Activated B cell treated with CpG ODN at 0.5 μM for 24 hours (primary cell): ENCODE results near the gene DEPDC5. TPM values are rescaled to one million over a fixed set of nuclear protein-coding genes. Genes with fewer than 3 reads are reported as not detected.

Experiments used
- ATAC-seq: fragments of 200-7000 bp; cut with Tn5 transposase; one replicate; pipeline ENCODE4 v1.10.0; 2021; ENCODE audit warnings: low read depth, mild to moderate bottlenecking, moderate library complexity
- CTCF ChIA-PET: fragments of 350-600 bp; sonication (Branson Sonifier 250); formaldehyde crosslinking; loops from one replicate; lab custom pipeline; 2021; ENCODE audit warnings: antibody characterized with exemption; lab: Charles Lee
- POLR2A ChIA-PET: fragments of 350-600 bp; sonication (Branson Sonifier 250); formaldehyde crosslinking; loops from one replicate; lab custom pipeline; 2021; ENCODE audit warnings: antibody characterized with exemption; lab: Charles Lee
- DNase-seq: peaks from one replicate; pipeline ENCODE4 v3.0.0; 2022
- H3K27ac Mint-ChIP-seq: one replicate; pipeline ENCODE4 v1.8.0; 2020; ENCODE audit warnings: mixed read lengths
- H3K27me3 Mint-ChIP-seq: one replicate; pipeline ENCODE4 v1.8.0; 2021; ENCODE audit warnings: mixed read lengths
- H3K36me3 Mint-ChIP-seq: one replicate; pipeline ENCODE4 v1.8.0; 2021; ENCODE audit warnings: low read depth, mixed read lengths
- H3K4me1 Mint-ChIP-seq: one replicate; pipeline ENCODE4 v1.8.0; 2021; ENCODE audit warnings: mixed read lengths
- H3K4me3 Mint-ChIP-seq: one replicate; pipeline ENCODE4 v1.8.0; 2020; ENCODE audit warnings: mild to moderate bottlenecking, mixed read lengths
- H3K9me3 Mint-ChIP-seq: one replicate; pipeline ENCODE4 v1.8.0; 2020; ENCODE audit warnings: mixed read lengths
- intact Hi-C: fragments of 100-400 bp; cut with micrococcal nuclease; formaldehyde crosslinking; loops from one replicate; pipeline ENCODE4 v1.15.1; 2024
- total RNA-seq: library from RNA; stranded (reverse); gene quantifications from 2 replicates; pipeline ENCODE4 v1.2.3, GENCODE V29; 2022
- TF ChIP-seq, protein P1 (sequence below): fragments of 200-600 bp; IDR thresholded peaks from one replicate; pipeline ENCODE4 v1.8.0; 2022; ENCODE audit warnings: antibody characterized with exemption, mild to moderate bottlenecking

Gene DEPDC5
- total RNA-seq, 1 donor from 2014 or later: 79.1 TPM

DNA sequence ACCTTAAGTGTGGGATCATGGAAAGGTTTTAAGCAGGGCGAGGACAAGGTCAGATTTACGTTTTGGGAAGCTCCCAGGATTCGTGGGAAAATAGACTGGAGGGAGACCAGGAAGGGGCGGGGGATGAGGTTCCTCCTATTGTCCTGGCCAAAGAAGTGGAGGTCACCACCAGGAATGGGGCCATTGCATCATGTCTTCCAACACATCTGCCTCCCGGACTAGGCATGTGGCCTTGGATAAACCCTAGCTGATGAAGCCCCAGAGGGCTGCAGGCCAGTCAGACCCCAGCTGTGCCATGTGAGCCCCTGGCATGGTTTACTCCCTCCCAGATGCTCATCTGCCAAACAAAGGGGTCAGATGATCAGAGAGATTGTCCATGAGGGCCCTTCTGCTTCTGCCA, 179.0 kb downstream of the DEPDC5 start:
- Mint-ChIP-seq H3K27ac (no peak overlapping the region), H3K36me3 (no peaks in the 10 kb centered on the region), H3K9me3 (no peaks in the 10 kb centered on the region), H3K27me3 (peaks cover 3% of the 10 kb centered on the region), H3K4me3 (no peak overlapping the region), H3K4me1 (no peaks in the 10 kb centered on the region)
- DNase-seq (no peak), ATAC-seq (no peak)
- POLR2A ChIA-PET: no interaction called here
- TF ChIP-seq, protein P1, sequence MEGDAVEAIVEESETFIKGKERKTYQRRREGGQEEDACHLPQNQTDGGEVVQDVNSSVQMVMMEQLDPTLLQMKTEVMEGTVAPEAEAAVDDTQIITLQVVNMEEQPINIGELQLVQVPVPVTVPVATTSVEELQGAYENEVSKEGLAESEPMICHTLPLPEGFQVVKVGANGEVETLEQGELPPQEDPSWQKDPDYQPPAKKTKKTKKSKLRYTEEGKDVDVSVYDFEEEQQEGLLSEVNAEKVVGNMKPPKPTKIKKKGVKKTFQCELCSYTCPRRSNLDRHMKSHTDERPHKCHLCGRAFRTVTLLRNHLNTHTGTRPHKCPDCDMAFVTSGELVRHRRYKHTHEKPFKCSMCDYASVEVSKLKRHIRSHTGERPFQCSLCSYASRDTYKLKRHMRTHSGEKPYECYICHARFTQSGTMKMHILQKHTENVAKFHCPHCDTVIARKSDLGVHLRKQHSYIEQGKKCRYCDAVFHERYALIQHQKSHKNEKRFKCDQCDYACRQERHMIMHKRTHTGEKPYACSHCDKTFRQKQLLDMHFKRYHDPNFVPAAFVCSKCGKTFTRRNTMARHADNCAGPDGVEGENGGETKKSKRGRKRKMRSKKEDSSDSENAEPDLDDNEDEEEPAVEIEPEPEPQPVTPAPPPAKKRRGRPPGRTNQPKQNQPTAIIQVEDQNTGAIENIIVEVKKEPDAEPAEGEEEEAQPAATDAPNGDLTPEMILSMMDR: no peak
- CTCF ChIA-PET: no interaction called here
- intact Hi-C loops: no loop called here

DNA sequence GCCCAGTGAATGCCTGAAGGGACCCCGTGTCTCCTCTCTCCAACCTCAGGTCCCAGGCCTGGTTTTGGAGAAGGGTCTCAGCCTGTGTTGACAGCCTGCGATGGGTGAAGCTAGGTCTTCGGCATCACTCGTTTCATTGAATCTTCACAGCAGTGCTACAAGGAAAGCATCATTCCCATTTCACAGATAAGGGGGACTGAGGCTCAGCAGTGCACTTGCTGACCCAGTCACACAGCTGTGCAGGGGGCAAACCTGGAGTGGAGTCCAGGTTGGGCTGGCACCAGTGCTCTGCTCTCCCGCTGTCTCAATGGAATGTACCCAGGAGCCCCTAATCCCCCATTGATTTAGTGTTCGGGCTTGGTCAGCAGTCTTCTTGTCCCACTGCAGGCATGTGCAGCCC, 179.6 kb downstream of the DEPDC5 start:
- CTCF ChIA-PET: no interaction called here
- H3K4me3 Mint-ChIP-seq: no peak overlapping the region
- H3K9me3 Mint-ChIP-seq: no peaks in the 10 kb centered on the region
- POLR2A ChIA-PET: no interaction called here
- TF ChIP-seq, protein P1: no peak
- no peak overlapping the region for H3K27ac Mint-ChIP-seq
- intact Hi-C loops: no loop called here
- ATAC-seq (no peak), DNase-seq (no peak)
- no peaks in the 10 kb centered on the region for H3K4me1 Mint-ChIP-seq
- no peaks in the 10 kb centered on the region for H3K36me3 Mint-ChIP-seq
- H3K27me3 Mint-ChIP-seq: no peaks in the 10 kb centered on the region

DNA sequence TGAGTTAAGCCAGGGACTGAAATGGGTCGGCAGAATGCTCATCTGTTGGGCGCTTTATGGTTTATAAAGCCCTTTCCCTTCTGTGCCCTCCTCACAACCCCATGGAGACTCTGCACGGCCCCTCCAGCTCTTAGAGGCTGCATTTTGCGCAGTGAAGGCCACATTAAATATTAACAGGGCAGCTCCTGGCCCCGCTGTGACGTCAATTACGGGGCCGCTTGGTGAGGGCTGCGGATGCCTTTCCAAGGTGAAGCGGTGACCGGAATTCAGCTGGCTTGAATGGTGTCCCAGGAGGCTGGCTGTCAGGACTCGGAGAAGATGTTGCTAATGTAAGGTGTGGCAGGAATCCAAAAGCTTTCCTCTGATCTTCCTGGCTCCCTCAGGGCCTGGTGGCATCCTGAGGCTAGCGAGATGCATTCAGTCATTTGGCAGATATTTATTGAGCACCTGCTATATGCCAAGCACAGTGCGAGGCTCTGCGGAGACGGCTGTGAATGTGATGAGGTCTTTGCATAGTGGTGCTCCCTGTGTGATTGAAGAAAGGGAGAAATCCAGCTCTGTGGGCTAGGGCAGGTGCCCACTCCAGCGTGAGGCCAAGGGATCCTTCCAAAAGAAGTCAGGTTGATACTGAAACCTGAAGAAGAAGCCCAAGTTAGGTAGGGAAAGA, 180.1 kb downstream of the DEPDC5 start:
- no peaks in the 10 kb centered on the region for H3K9me3 Mint-ChIP-seq
- H3K4me1 Mint-ChIP-seq: no peaks in the 10 kb centered on the region
- POLR2A ChIA-PET: no interaction called here
- intact Hi-C loops: no loop called here
- no peak overlapping the region for H3K4me3 Mint-ChIP-seq
- no peak for DNase-seq
- CTCF ChIA-PET: no interaction called here
- TF ChIP-seq, protein P1: no peak
- no peaks in the 10 kb centered on the region for H3K36me3 Mint-ChIP-seq
- H3K27me3 Mint-ChIP-seq: no peaks in the 10 kb centered on the region
- ATAC-seq: no peak
- H3K27ac Mint-ChIP-seq: no peak overlapping the region

DNA sequence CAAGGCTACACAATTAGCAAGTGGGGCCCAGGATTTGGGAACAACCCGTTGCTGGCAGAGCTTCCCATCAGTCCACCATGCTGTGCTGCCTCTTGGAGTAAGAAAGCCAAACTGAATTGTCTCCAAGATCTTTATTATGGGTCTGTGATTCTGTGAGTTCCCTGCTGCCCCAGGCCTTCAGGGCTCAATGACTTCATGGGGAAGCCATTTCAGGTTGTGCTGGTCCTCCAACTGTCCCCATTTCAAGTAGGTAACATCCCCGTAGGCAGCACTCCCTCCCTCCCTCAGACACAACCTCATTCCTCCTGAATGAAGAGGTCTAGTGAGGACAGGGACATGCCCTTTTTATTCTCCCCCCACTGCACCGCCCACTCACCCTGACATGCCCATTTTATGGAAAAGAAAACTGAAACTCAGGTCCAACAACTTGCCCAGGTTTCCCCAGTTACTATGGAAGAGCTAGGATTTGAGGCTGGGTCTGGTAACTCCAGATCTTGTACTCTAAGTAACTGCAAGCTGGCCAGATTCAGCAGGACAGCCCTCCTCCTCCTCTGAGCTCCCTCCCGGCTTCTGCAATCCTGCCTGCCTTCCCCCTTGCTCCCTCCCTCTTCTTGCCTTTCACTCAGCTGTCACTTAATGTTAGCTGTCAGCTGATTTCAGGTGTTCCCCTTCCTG, 182.3 kb downstream of the DEPDC5 start:
- Mint-ChIP-seq H3K27ac (no peak overlapping the region), H3K36me3 (no peaks in the 10 kb centered on the region), H3K4me1 (no peaks in the 10 kb centered on the region), H3K27me3 (no peaks in the 10 kb centered on the region), H3K9me3 (no peaks in the 10 kb centered on the region), H3K4me3 (no peak overlapping the region)
- DNase-seq (no peak), ATAC-seq (no peak)
- TF ChIP-seq, protein P1: no peak
- ChIA-PET CTCF (interaction anchor here (1.0 to 2.0 kb wide), 2 partner anchors 12 to 271 kb away, joined by 3 to 7 read pairs; no protein-coding TSS in a partner anchor), POLR2A (interaction anchor here (0.6 kb wide), 1 partner anchor 175 kb away, joined by 5 read pairs; no protein-coding TSS in a partner anchor)
- intact Hi-C loops: no loop called here

DNA sequence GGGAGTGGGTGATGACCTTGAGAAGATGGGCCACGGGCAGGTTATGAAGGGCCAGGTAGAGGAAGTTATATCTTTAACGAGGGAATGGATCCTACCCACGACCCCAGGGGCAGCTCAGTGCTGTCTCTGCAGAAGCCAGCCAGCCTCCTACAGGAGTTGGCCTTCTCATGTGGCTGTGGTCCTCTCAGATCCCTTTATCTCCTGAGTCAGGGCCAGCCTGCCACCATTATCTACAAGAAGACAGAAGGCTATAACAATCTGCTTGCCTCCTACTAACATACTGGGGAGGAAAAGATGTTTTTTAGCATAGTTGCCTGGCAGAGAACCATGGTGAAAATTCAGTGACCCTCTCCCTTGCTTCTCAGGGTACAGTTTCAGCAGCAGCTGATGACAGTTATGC, 183.5 kb downstream of the DEPDC5 start:
- Mint-ChIP-seq H3K27me3 (no peaks in the 10 kb centered on the region), H3K9me3 (no peaks in the 10 kb centered on the region), H3K27ac (no peak overlapping the region), H3K4me3 (no peak overlapping the region), H3K4me1 (no peaks in the 10 kb centered on the region), H3K36me3 (no peaks in the 10 kb centered on the region)
- ATAC-seq (no peak), DNase-seq (no peak)
- POLR2A ChIA-PET: no interaction called here
- CTCF ChIA-PET: interaction anchor here (1.0 to 2.0 kb wide), 2 partner anchors 11 to 272 kb away, joined by 3 to 7 read pairs; no protein-coding TSS in a partner anchor
- TF ChIP-seq, protein P1: no peak
- intact Hi-C loops: no loop called here
